OCI-LY7 (cell line): Measurements from ENCODE around the gene CACNA2D2.
"Not testable (repeated sequence)": the region's sequence is repeated elsewhere in the genome, so short reads cannot be mapped to it uniquely, and the experiment has no call there.

Experiments
- CTCF ChIP-seq: fragments of 200-600 bp; sonication (generic); conservative IDR thresholded peaks from 2 replicates; pipeline ENCODE4 v1.5.1; 2014; ENCODE audit warnings: mild to moderate bottlenecking, antibody characterized with exemption, low read length, moderate library complexity, mixed read lengths
- EZH2phosphoT487 ChIP-seq: fragments of 200-600 bp; sonication (generic); IDR thresholded peaks from 2 replicates; pipeline ENCODE4 v1.6.1; 2018; ENCODE audit warnings: low read depth, borderline replicate concordance, mild to moderate bottlenecking, mixed run types, antibody characterized with exemption, low read length, moderate library complexity, mixed read lengths

- TF ChIP-seq CTCF, EZH2phosphoT487: not testable (repeated sequence)
Observed at GRCh38 chr3:50512908-50513307, 9.5 kb upstream of the CACNA2D2 start.
